H9 (cell line): ENCODE measurements around the gene HMG20B. TPM values are rescaled to one million over a fixed set of nuclear protein-coding genes. Genes with fewer than 3 reads are reported as not detected.

Source experiments
- DNase-seq: peaks from one replicate; pipeline ENCODE4 v3.0.0-alpha.2; 2017
- H2AFZ ChIP-seq: one replicate; pipeline ENCODE4 v1.6.1; 2013; ENCODE audit warnings: mild to moderate bottlenecking, low read length, control low read depth, moderate library complexity
- H2AK5ac ChIP-seq: 2 replicates; pipeline ENCODE4 v1.6.1; 2013; ENCODE audit warnings: low read length, control low read depth, mixed read lengths; ENCODE audit not compliant: insufficient read length
- H2BK120ac ChIP-seq: one replicate; pipeline ENCODE4 v1.6.1; 2013; ENCODE audit warnings: low read depth, mild to moderate bottlenecking, low read length, control low read depth, inconsistent platforms; ENCODE audit not compliant: poor library complexity, severe bottlenecking
- H2BK12ac ChIP-seq: 2 replicates; pipeline ENCODE4 v1.6.1; 2013; ENCODE audit warnings: low read length, control low read depth, mixed read lengths, low read depth; ENCODE audit not compliant: insufficient read length
- H2BK15ac ChIP-seq: 2 replicates; pipeline ENCODE4 v1.6.1; 2013; ENCODE audit warnings: low read depth, low read length, control low read depth
- H2BK20ac ChIP-seq: one replicate; pipeline ENCODE4 v1.6.1; 2013; ENCODE audit warnings: low read depth, mild to moderate bottlenecking, low read length, control low read depth, inconsistent platforms; ENCODE audit not compliant: poor library complexity, severe bottlenecking
- H2BK5ac ChIP-seq: 2 replicates; pipeline ENCODE4 v1.6.1; 2013; ENCODE audit warnings: low read length, control low read depth, mixed read lengths; ENCODE audit not compliant: insufficient read length
- H3K14ac ChIP-seq: 2 replicates; pipeline ENCODE4 v1.6.1; 2013; ENCODE audit warnings: low read length, control low read depth; ENCODE audit not compliant: insufficient read depth
- H3K18ac ChIP-seq: 2 replicates; pipeline ENCODE4 v1.6.1; 2013; ENCODE audit warnings: low read depth, mild to moderate bottlenecking, mixed read lengths, low read length, control low read depth; ENCODE audit not compliant: insufficient read length
- H3K23ac ChIP-seq: 2 replicates; pipeline ENCODE4 v1.6.1; 2013; ENCODE audit warnings: low read length, control low read depth, mixed read lengths, low read depth; ENCODE audit not compliant: insufficient read length
- H3K23me2 ChIP-seq: 2 replicates; pipeline ENCODE4 v1.6.1; 2013; ENCODE audit warnings: low read depth, mild to moderate bottlenecking, mixed read lengths, low read length, control low read depth; ENCODE audit not compliant: insufficient read length, poor library complexity, severe bottlenecking
- H3K27ac ChIP-seq: 2 replicates; pipeline ENCODE4 v1.5.1; 2013; ENCODE audit warnings: low read length, control low read depth, mixed read lengths, low read depth; ENCODE audit not compliant: insufficient read length
- H3K27me3 ChIP-seq: 2 replicates; pipeline ENCODE4 v1.6.1; 2013; ENCODE audit warnings: low read length, control low read depth, inconsistent platforms; ENCODE audit not compliant: insufficient read depth
- H3K4ac ChIP-seq: 2 replicates; pipeline ENCODE4 v1.6.1; 2013; ENCODE audit warnings: low read depth, mild to moderate bottlenecking, control low read depth, inconsistent platforms, low read length, moderate library complexity
- H3K4me1 ChIP-seq: 2 replicates; pipeline ENCODE4 v1.6.1; 2013; ENCODE audit warnings: low read length, control low read depth, inconsistent platforms; ENCODE audit not compliant: insufficient read depth
- H3K4me2 ChIP-seq: 2 replicates; pipeline ENCODE4 v1.6.1; 2013; ENCODE audit warnings: low read length, control low read depth, mixed read lengths; ENCODE audit not compliant: insufficient read length, insufficient read depth
- H3K56ac ChIP-seq: 2 replicates; pipeline ENCODE4 v1.6.1; 2013; ENCODE audit warnings: low read depth, mild to moderate bottlenecking, mixed read lengths, low read length, control low read depth; ENCODE audit not compliant: insufficient read length
- H3K79me1 ChIP-seq: 2 replicates; pipeline ENCODE4 v1.6.1; 2013; ENCODE audit warnings: low read depth, mild to moderate bottlenecking, moderate library complexity, low read length, control low read depth, inconsistent platforms; ENCODE audit not compliant: insufficient read depth, poor library complexity, severe bottlenecking
- H3K79me2 ChIP-seq: 2 replicates; pipeline ENCODE4 v1.6.1; 2013; ENCODE audit warnings: low read length, control low read depth, inconsistent platforms; ENCODE audit not compliant: insufficient read depth
- H3K9ac ChIP-seq: 2 replicates; pipeline ENCODE4 v1.6.1; 2013; ENCODE audit warnings: low read length, control low read depth, mixed read lengths; ENCODE audit not compliant: insufficient read length; ENCODE audit errors: extremely low read depth
- H3K9me3 ChIP-seq: one replicate; pipeline ENCODE4 v1.6.1; 2013; ENCODE audit warnings: low read depth, low read length, inconsistent platforms; ENCODE audit not compliant: control insufficient read depth
- H3T11ph ChIP-seq: one replicate; pipeline ENCODE4 v1.6.1; 2013; ENCODE audit warnings: mild to moderate bottlenecking, low read length, control low read depth, inconsistent platforms
- H4K20me1 ChIP-seq: one replicate; pipeline ENCODE4 v1.6.1; 2013; ENCODE audit not compliant: control insufficient read depth, insufficient read length, insufficient read depth
- H4K5ac ChIP-seq: 2 replicates; pipeline ENCODE4 v1.6.1; 2013; ENCODE audit warnings: low read depth, mild to moderate bottlenecking, mixed read lengths, low read length, control low read depth; ENCODE audit not compliant: insufficient read length
- H4K8ac ChIP-seq: replicated peaks from 2 replicates; pipeline ENCODE4 v1.6.1; 2013; ENCODE audit warnings: low read length, control low read depth, mixed read lengths, low read depth; ENCODE audit not compliant: insufficient read length
- H4K91ac ChIP-seq: 2 replicates; pipeline ENCODE4 v1.6.1; 2013; ENCODE audit warnings: low read depth, mild to moderate bottlenecking, moderate library complexity, mixed read lengths, low read length, control low read depth; ENCODE audit not compliant: insufficient read length
- H3K27ac Mint-ChIP-seq, 3 experiments: 2 replicates in 2 of 3; 3 replicates in 1 of 3; pipeline ENCODE4 v1.8.0; 2020 to 2021; ENCODE audit warnings: mixed read lengths in 3 of 3, mild to moderate bottlenecking in 1 of 3, moderate library complexity in 1 of 3
- H3K27me3 Mint-ChIP-seq: 2 replicates; pipeline ENCODE4 v1.8.0; 2021; ENCODE audit warnings: low read depth, mild to moderate bottlenecking, moderate library complexity, mixed read lengths
- H3K36me3 Mint-ChIP-seq, 3 experiments: 2 replicates in 2 of 3; 3 replicates in 1 of 3; pipeline ENCODE4 v1.8.0; 2020 to 2021; ENCODE audit warnings: low read depth in 3 of 3, mixed read lengths in 3 of 3; ENCODE audit not compliant: insufficient read depth in 1 of 3
- H3K4me1 Mint-ChIP-seq, 2 experiments: 2 replicates each; pipeline ENCODE4 v1.8.0; 2020; ENCODE audit warnings: mixed read lengths in 2 of 2
- H3K4me3 Mint-ChIP-seq, 2 experiments: 2 replicates in 1 of 2; 3 replicates in 1 of 2; pipeline ENCODE4 v1.8.0; 2020 to 2021; ENCODE audit warnings: mild to moderate bottlenecking in 2 of 2, mixed read lengths in 2 of 2, moderate library complexity in 1 of 2
- H3K9me3 Mint-ChIP-seq, 2 experiments: 2 replicates in 1 of 2; 3 replicates in 1 of 2; pipeline ENCODE4 v1.8.0; 2020; ENCODE audit warnings: mild to moderate bottlenecking in 2 of 2, mixed read lengths in 2 of 2, moderate library complexity in 1 of 2
- WGBS: extraction: QIAGEN DNeasy Blood & Tissue Kit; methylation state at CpG from one replicate; pipeline ENCODE4 v1.1.7; 2013; ENCODE audit warnings: missing lambda C conversion rate, low lambda C conversion rate, mixed read lengths; ENCODE audit not compliant: insufficient read length; ENCODE audit errors: extremely low coverage; 5-methylcytosine and 5-hydroxymethylcytosine counted together
- total RNA-seq: library from RNA; stranded (reverse); gene quantifications from 2 replicates; pipeline ENCODE4 v1.2.1, GENCODE V29; 2021
- TF ChIP-seq, protein P1 (sequence below): fragments of 200-600 bp; sonication (generic); conservative IDR thresholded peaks from 3 replicates; pipeline ENCODE4 v1.8.0; 2021; ENCODE audit warnings: antibody characterized with exemption, mild to moderate bottlenecking

HMG20B gene
- total RNA-seq, 1 experiment from 2014 or later, result 58.1 TPM

DNA sequence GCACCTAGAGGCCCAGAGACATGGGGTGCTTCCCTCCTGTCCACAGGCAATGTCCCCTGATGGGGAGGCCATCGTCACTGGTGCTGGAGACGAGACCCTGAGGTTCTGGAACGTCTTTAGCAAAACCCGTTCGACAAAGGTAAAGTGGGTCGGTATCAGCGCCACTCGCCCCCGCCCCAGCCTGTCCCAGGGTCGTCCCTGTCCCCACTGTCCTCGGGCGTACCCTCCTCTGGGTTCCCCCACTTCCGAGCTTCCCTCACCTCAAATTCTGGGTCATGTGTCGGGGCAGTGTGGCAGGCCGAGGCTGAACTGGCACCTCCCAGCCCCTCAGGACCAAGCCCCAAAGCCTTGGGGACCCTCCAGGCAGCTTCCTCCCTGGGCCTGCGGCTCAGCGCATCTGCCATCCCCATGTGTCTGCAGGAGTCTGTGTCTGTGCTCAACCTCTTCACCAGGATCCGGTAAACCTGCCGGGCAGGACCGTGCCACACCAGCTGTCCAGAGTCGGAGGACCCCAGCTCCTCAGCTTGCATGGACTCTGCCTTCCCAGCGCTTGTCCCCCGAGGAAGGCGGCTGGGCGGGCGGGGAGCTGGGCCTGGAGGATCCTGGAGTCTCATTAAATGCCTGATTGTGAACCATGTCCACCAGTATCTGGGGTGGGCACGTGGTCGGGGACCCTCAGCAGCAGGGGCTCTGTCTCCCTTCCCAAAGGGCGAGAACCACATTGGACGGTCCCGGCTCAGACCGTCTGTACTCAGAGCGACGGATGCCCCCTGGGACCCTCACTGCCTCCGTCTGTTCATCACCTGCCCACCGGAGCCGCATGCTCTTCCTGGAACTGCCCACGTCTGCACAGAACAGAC is 38.1 kb upstream of the HMG20B start:
- Histone ChIP-seq H3K23me2 (no peaks in the 10 kb centered on the region), H3K79me2 (no peaks in the 10 kb centered on the region), H2BK120ac (no peak overlapping the region), H3K4me1 (no peaks in the 10 kb centered on the region), H2BK5ac (no peak overlapping the region), H3K27me3 (no peaks in the 10 kb centered on the region), H2AK5ac (no peak overlapping the region), H3K27ac (no peak overlapping the region), H3K79me1 (no peaks in the 10 kb centered on the region), H2BK15ac (no peak overlapping the region), H3K56ac (no peak overlapping the region), H3K4ac (no peak overlapping the region), H2BK20ac (no peak overlapping the region), H3T11ph (no peak overlapping the region), H3K9ac (no peak overlapping the region), H4K20me1 (no peaks in the 10 kb centered on the region), H3K18ac (no peak overlapping the region), H3K4me2 (no peak overlapping the region), H3K9me3 (no peaks in the 10 kb centered on the region), H3K14ac (no peak overlapping the region), H2BK12ac (no peak overlapping the region), H4K8ac (no peak overlapping the region), H4K91ac (no peak overlapping the region), H4K5ac (no peak overlapping the region), H2AFZ (no peak overlapping the region), H3K23ac (no peak overlapping the region)
- peak overlapping the region in 1 of 3 experiments; percentile 20; a peak in 3 of 7 replicates for H3K27ac Mint-ChIP-seq
- WGBS, result no CpG with 5 or more reads among the region's 38 CpGs
- DNase-seq, result no peak
- H3K36me3 Mint-ChIP-seq, result peaks cover 17 to 54% (median 53%) of the 10 kb centered on the region in 3 experiments; a peak in 6 of 7 replicates
- H3K4me1 Mint-ChIP-seq, result peaks cover 6 to 14% of the 10 kb centered on the region in 2 experiments; a peak in 3 of 4 replicates
- no peaks in the 10 kb centered on the region for H3K9me3 Mint-ChIP-seq
- TF ChIP-seq, protein P1, sequence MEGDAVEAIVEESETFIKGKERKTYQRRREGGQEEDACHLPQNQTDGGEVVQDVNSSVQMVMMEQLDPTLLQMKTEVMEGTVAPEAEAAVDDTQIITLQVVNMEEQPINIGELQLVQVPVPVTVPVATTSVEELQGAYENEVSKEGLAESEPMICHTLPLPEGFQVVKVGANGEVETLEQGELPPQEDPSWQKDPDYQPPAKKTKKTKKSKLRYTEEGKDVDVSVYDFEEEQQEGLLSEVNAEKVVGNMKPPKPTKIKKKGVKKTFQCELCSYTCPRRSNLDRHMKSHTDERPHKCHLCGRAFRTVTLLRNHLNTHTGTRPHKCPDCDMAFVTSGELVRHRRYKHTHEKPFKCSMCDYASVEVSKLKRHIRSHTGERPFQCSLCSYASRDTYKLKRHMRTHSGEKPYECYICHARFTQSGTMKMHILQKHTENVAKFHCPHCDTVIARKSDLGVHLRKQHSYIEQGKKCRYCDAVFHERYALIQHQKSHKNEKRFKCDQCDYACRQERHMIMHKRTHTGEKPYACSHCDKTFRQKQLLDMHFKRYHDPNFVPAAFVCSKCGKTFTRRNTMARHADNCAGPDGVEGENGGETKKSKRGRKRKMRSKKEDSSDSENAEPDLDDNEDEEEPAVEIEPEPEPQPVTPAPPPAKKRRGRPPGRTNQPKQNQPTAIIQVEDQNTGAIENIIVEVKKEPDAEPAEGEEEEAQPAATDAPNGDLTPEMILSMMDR, result no peak
- no peak overlapping the region; a peak in 1 of 5 replicates for H3K4me3 Mint-ChIP-seq
- H3K27me3 Mint-ChIP-seq, result no peaks in the 10 kb centered on the region; the same call in 1 of the 2 replicates
